ENCODE results near the gene PDXK. TPM values are rescaled to one million over a fixed set of nuclear protein-coding genes. Genes with fewer than 3 reads are reported as not detected.

The PDXK gene
- total RNA-seq, 1 experiment from 2014 or later: 276 TPM

GRCh38 chr21:43803558-43804300, 84.8 kb downstream of the PDXK start:
- CTCF ChIA-PET: no interaction called here
- no peak for TF ChIP-seq CTCF (IDR thresholded peaks at IDR 0.05; ENCODE audit: insufficient read depth in 1 of 2, low read depth in 1 of 2, low read length in 1 of 2, severe bottlenecking in 1 of 2, unreplicated experiment in 1 of 2)
- no peak overlapping the region for H3K27ac Mint-ChIP-seq (ENCODE audit: unreplicated experiment)
- H3K4me3 Mint-ChIP-seq (ENCODE audit: unreplicated experiment): no peak overlapping the region
- no peaks in the 10 kb centered on the region for H3K27me3 Mint-ChIP-seq (ENCODE audit: insufficient read depth, unreplicated experiment)
- Histone ChIP-seq H3K4me1 (no peaks in the 10 kb centered on the region), H3K27me3 (replicated peaks; ENCODE audit: control insufficient read depth, insufficient read depth, low read length) (no peaks in the 10 kb centered on the region), H3K36me3 (ENCODE audit: control insufficient read depth, insufficient read depth, low read length) (peaks cover 5% of the 10 kb centered on the region), H3K9me3 (no peaks in the 10 kb centered on the region), H3K4me3 (ENCODE audit: low read depth, low read length) (no peak overlapping the region)
- POLR2A ChIA-PET: no interaction called here
- no peaks in the 10 kb centered on the region for H3K4me1 Mint-ChIP-seq (ENCODE audit: low read depth, unreplicated experiment)
- H3K36me3 Mint-ChIP-seq (ENCODE audit: insufficient read depth, unreplicated experiment): peaks cover 48% of the 10 kb centered on the region
- no peaks in the 10 kb centered on the region for H3K9me3 Mint-ChIP-seq (ENCODE audit: unreplicated experiment)
- intact Hi-C loops (cut with micrococcal nuclease; ENCODE audit: unreplicated experiment): no loop called here
- no peak for DNase-seq
- TSS peak; percentile 31 for BruUV-seq (replicated peaks)

GRCh38 chr21:43805275-43805800, 86.4 kb downstream of the PDXK start:
- Histone ChIP-seq H3K9me3 (no peaks in the 10 kb centered on the region), H3K4me3 (ENCODE audit: low read depth, low read length) (no peak overlapping the region), H3K27me3 (replicated peaks; ENCODE audit: control insufficient read depth, insufficient read depth, low read length) (no peaks in the 10 kb centered on the region), H3K4me1 (no peaks in the 10 kb centered on the region), H3K36me3 (ENCODE audit: control insufficient read depth, insufficient read depth, low read length) (peaks cover 3% of the 10 kb centered on the region; the same call in 1 of the 2 replicates)
- ChIA-PET CTCF (no interaction called here), POLR2A (no interaction called here)
- H3K27me3 Mint-ChIP-seq (ENCODE audit: insufficient read depth, unreplicated experiment): no peaks in the 10 kb centered on the region
- no peak overlapping the region for H3K4me3 Mint-ChIP-seq (ENCODE audit: unreplicated experiment)
- intact Hi-C loops (cut with micrococcal nuclease; ENCODE audit: unreplicated experiment): no loop called here
- no peak for TF ChIP-seq CTCF (IDR thresholded peaks at IDR 0.05; ENCODE audit: insufficient read depth in 1 of 2, low read depth in 1 of 2, low read length in 1 of 2, severe bottlenecking in 1 of 2, unreplicated experiment in 1 of 2)
- DNase-seq: no peak
- peaks cover under 1% of the 10 kb centered on the region for H3K4me1 Mint-ChIP-seq (ENCODE audit: low read depth, unreplicated experiment)
- H3K36me3 Mint-ChIP-seq (ENCODE audit: insufficient read depth, unreplicated experiment): peaks cover 42% of the 10 kb centered on the region
- BruUV-seq (replicated peaks): no TSS peak
- H3K9me3 Mint-ChIP-seq (ENCODE audit: unreplicated experiment): no peaks in the 10 kb centered on the region
- no peak overlapping the region for H3K27ac Mint-ChIP-seq (ENCODE audit: unreplicated experiment)

- no peak overlapping the region for H3K27ac Mint-ChIP-seq (ENCODE audit: unreplicated experiment)
- ChIA-PET POLR2A (no interaction called here), CTCF (no interaction called here)
- intact Hi-C loops (cut with micrococcal nuclease; ENCODE audit: unreplicated experiment): no loop called here
- no peak for DNase-seq
- no peak overlapping the region for H3K4me3 ChIP-seq (ENCODE audit: low read depth, low read length)
- H3K27me3 ChIP-seq (replicated peaks; ENCODE audit: control insufficient read depth, insufficient read depth, low read length): no peaks in the 10 kb centered on the region
- no peaks in the 10 kb centered on the region for H3K9me3 Mint-ChIP-seq (ENCODE audit: unreplicated experiment)
- peaks cover 34% of the 10 kb centered on the region for H3K36me3 Mint-ChIP-seq (ENCODE audit: insufficient read depth, unreplicated experiment)
- H3K4me1 Mint-ChIP-seq (ENCODE audit: low read depth, unreplicated experiment): peaks cover 7% of the 10 kb centered on the region
- no peak for TF ChIP-seq CTCF (IDR thresholded peaks at IDR 0.05; ENCODE audit: insufficient read depth in 1 of 2, low read depth in 1 of 2, low read length in 1 of 2, severe bottlenecking in 1 of 2, unreplicated experiment in 1 of 2)
- BruUV-seq (replicated peaks): no TSS peak
- peaks cover 7% of the 10 kb centered on the region; the same call in 1 of the 2 replicates for H3K4me1 ChIP-seq
- H3K27me3 Mint-ChIP-seq (ENCODE audit: insufficient read depth, unreplicated experiment): no peaks in the 10 kb centered on the region
- H3K9me3 ChIP-seq: no peaks in the 10 kb centered on the region
- peaks cover 3% of the 10 kb centered on the region; the same call in 1 of the 2 replicates for H3K36me3 ChIP-seq (ENCODE audit: control insufficient read depth, insufficient read depth, low read length)
- H3K4me3 Mint-ChIP-seq (ENCODE audit: unreplicated experiment): no peak overlapping the region
Observed at GRCh38 chr21:43806017-43806710, 87.2 kb downstream of the PDXK start.

All from Caco-2 (cell line).